HG03280 (cell line): Measurements from ENCODE around the gene WDSUB1.

Source experiments
- ATAC-seq: cut with Tn5 transposase; IDR thresholded peaks from one replicate; pipeline ENCODE4 v1.9.1; 2021; ENCODE audit warnings: mild to moderate bottlenecking, moderate library complexity; ENCODE audit not compliant: unreplicated experiment

WDSUB1 gene

DNA sequence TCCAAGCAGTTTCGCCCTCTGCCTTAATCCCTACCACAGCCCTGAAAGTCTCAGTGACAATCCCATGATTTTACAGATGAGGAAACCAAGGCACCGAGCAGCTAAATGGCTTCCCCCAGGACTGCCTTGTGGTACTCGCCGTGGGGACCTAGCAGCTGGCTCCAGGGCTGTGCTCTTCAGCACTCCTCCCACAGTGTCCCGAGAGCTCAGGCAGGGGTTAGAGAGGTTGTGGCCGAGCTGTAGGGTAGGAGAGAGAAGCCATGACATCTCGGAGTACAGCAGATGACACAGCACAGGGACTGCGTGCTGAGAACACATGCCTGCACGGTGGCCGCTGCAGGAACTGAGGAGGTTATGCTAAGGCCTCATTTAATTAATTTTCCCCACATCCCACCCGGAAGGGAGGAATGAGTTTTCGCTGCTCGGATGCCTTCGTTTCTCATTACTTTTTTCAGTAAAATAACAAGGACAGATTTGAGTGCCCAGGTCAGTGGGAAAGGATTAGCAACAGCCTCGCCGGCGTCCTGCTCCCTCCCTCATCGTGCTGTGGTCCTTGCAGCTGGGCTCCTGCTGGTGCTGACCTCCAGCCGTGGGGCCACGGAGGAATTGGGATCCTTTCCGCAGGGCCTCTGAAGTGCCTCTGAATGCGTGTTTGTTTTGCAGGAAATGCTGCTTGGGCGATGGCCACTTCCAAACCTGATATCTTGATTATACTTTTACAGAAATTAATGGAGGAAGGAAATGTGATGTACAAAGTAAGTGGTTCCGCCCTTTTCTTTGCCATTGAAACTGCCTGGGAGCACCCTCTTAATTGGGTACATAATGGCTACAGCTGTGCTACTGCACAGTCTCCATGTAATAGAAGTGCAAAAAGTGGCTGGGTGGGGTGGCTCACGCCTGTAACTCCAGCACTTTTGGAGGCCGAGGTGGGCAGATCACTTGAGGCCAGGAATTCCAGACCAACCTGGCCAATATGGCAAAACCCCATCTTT lies 61.2 kb downstream of the WDSUB1 start:
- ATAC-seq, result no peak

DNA sequence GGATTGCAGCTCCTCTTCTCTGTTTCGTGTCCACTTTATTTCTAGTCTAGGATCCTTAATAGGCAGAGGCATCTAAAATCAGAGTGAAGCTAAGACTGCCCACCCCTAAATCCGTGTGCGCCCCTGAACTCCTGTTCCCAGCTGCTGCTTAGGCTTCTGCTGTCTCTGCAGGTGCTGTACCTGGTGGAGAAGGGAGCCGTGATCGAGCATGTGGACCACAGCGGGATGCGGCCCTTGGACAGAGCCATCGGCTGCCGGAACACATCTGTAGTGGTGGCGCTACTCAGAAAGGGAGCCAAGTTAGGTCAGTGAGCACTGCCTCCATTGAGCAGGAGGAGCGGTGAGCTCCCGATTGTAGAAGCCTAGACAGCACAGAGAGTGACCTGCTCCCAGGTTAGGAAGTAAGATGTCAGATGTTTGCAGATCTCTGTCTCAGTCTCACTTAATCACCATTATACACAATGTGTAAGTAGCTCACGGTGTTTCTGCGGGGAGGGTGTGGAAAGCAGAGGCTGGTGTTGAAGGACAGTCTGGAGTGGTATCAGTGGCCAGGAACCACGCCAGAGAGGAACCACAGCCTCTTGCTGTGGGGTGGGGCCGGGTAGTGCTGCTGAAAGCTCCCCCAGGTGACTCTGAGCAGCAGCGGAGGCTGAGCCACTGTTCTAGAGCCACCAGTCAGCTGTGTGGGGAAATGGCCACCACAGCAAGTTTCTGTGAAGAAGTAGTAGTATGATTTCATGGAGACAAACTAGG lies 62.3 kb downstream of the WDSUB1 start:
- no peak for ATAC-seq

DNA sequence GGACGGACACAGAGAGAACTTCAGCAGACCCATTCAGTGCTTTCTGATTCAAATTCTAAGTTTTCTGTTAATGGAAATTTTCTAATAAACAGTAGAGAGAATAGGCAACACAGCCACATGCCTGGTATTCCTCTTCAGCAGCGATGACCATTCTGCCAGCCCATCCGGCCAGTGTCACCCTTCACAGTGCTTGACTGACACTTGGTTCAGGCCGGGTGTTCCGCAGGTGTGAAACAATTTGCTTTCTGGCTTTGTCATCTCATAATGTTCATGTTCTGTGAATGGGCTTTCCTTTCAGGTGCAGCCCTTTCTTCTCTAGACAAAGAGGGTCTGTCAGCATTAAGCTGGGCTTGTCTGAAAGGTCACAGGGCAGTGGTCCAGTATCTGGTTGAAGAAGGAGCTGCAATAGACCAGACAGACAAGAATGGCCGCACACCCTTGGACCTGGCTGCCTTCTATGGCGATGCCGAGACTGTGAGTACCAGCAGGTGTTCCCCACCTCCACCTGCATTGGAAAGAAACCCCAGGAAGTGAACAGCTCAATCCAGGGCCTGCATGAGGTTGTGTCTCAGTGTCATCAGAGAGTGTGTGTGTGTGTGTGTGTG lies 67.0 kb downstream of the WDSUB1 start:
- no peak for ATAC-seq

- ATAC-seq, result no peak
Measured at GRCh38 chr2:159218389-159218788, 68.1 kb downstream of the WDSUB1 start.

DNA sequence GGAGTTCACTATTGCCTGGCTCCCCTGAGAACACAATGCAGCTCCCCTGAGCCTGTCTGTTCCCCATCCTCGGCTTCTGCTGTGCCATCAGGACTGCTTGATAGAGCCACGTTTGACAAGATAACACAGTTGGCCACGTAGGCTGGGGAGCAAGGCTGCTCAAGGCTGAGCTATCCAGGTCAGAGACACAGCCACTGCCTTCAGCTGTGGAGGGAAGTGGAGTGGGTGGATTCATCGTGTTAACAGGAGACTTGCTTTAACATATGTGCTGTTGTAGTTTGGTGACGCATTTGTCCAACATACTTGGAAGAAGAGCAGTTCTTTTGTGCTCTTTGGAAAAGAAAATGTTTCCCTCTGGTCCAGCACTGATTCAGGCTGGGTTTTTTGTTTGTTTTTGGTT lies 68.8 kb downstream of the WDSUB1 start:
- ATAC-seq, result no peak

GRCh38 chr2:159215116-159215515 lies 71.4 kb downstream of the WDSUB1 start:
- ATAC-seq, result no peak

- no peak for ATAC-seq
Measured at GRCh38 chr2:159214325-159214865, 72.1 kb downstream of the WDSUB1 start.

DNA sequence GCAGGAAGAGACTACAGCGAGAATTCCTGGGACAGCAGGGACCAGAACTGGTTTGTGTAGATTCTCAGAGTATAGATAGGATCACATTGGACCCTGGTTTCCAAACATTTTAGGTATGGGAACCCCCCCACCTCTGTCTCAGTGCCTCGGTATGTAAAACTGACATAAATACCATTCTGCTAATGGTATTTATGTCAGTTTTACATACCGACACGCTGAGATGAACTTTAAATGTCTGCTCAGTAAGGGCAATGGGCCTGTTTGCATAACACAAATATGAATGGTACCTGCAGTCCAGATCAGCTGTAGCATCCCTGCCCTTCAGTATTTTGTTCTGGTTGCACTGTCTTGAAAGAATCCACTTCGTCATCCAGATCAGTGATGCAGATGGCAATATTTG lies 73.2 kb downstream of the WDSUB1 start:
- ATAC-seq, result no peak

- no peak for ATAC-seq
Measured at GRCh38 chr2:159211447-159212396, 74.8 kb downstream of the WDSUB1 start.

DNA sequence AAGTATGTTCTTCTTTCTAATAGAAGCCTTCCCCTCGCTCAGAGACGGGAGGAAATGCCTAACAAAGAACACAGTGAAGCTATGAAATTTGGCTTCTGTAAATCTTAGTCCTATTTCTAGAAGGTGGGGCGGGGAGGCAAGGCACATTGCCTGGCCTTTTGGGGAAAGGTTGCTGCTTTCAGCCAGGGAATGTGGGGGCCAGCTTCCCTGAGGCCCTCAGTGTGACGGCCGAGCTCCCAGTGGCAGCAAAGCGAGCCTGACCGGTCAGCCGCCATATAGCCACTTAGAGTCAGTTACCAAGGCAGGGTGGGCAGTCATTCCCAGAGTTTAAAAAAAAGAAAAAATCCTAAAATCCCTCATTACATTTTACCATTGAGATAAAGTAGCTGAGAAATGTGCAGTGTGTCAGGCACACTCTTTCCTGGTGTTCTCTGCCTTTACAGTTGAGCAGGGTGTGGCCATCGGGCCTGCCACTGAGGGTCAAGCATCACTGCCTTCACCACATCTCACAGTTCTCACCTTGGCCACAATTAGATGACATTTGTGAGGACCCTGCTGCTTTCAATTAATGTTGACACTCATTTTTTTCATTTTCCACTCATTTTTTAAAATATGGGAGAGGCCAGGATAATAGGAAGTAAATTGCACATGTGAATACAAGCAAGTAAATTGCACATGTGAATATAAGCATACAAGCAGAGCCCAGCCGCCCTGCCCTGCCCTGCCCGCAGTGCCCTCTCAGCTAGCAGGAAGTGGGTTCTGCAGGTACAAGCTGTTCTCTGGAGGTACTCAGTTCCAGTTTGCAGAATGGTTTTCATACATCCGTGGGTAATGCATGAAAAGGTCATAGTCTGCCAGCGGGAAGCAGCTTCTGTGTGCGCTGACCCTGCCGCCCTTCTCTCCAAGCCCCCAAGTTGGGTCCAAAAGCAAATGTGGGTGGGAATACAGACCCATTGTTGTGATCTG lies 76.9 kb downstream of the WDSUB1 start:
- peak; percentile 52 for ATAC-seq

GRCh38 chr2:159208438-159208837 lies 78.1 kb downstream of the WDSUB1 start:
- no peak for ATAC-seq

- no peak for ATAC-seq
Measured at GRCh38 chr2:159206736-159207380, 79.6 kb downstream of the WDSUB1 start.

DNA sequence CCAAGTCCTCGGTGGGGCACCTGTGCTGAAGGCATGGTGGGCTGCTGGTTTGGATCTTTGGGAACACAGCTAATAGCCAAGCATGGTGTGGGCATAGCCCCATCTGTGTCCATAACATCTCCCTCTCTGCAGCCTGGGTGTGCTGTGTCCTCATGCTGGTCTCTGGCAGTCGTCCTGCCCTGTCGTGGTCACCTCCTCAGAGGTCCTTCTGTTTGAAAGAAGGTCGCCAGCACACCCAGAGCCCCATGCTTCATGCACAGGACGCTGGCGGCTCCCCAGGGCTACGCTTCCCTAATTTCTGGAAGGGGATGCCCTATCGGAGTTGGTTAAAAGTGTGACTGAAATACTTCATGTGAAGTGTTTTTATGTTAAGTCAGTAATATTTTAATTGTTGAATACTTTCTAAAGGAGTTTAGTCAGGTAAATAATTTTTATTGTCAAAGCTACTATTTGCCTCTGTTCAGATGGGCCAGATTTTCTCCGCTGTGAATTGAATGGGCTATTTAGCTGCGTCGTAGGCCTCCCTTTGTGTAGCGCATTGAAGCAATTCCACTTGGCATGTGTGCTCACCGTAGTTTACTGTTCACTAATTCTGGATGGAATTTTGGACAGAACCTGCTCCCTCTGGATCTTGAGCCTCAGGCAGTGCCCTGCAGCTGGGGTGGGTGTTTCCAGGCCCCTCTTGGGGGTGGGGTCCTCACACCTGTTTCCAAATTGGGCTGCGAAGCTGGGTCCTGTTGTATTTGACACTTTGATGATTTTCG lies 81.9 kb downstream of the WDSUB1 start:
- ATAC-seq, result no peak

DNA sequence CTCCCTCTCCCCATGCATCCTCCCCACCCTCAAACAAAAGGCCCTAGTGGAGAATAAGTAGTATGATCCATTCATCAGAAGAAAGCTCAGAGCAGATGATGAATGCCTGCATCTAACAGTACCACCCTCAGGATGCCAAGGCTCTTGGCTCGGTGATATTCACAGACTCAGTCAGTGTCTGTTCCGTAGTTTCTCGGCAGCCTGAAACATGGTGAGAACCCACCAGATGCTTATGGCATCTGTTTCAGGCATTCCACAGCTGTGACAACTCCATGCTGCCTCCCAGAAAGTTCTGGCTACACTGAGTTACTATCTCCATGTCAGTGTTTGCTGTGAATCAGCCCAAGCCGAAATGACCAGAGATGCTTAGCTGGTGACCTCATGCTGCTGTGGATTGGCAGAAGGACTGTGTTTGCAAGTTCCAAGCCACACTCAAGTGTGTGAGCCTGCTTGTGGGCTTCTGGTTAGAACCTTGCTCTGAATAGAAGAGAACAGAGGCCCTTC lies 83.9 kb downstream of the WDSUB1 start:
- ATAC-seq, result no peak

DNA sequence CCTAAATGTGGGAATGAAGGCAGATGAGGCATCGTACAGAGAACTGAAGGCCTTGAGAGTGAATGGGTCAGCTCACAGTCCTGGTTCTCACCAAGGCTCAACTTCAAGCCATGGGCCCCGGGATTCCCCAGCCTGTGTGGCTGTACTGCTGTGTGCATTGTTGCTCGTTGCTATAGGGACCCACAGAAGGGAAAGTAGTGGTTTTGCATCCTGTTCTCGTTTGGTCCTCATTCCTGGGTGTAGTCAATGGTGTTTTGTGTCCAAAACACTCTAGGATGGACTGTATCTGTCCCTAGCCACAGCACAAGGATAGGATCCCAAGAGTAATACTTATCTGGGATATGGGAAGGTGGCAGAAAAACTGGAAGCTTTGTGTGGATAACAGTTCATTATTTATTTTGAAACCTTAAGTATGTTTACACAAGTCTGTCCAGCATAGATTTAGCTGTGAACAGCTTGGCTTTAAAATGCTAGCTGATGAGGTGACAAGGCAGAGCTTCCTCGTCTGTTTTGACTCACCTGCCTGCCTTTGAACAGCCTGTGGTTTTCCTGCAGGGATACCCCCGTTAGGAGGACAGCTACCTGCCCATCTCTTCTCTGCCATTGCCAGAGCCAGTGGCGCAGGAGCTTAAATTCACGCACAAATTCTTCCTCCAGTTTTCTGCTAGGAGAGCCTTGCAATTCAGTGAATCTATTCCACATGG lies 85.0 kb downstream of the WDSUB1 start:
- ATAC-seq, result peak; percentile 99

DNA sequence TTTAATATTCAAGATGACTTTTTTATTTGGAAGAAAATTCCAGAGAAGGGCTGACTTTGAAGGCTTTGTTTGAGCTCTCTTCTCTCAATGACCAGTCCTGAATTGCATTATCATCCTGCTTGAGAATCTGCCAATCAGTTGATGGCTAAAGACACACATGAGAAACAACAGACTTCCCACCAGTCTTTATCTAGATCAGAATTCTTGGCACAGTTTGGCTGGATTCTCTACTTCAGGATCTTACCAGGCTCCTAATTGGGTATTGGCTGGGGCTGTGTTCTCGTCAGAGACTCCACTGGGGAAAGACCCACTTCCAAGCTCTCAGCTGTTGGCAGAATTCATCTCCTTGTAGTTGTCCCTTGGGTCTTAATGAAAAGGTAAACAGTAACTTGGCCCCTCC lies 86.0 kb downstream of the WDSUB1 start:
- no peak for ATAC-seq
